Neural crest cell (in vitro differentiated cells): ENCODE measurements around the gene PHF8. TPM values are rescaled to one million over a fixed set of nuclear protein-coding genes. Genes with fewer than 3 reads are reported as not detected.

Experiments
- DNase-seq: peaks from one replicate; pipeline ENCODE4 v3.0.0; 2021; ENCODE audit warnings: low read depth, mixed read lengths, low spot score
- H3K27ac Mint-ChIP-seq: one replicate; pipeline ENCODE4 v1.8.0; 2021; ENCODE audit warnings: mild to moderate bottlenecking, mixed read lengths; ENCODE audit not compliant: unreplicated experiment
- H3K27me3 Mint-ChIP-seq: 2 replicates; pipeline ENCODE4 v1.8.0; 2021; ENCODE audit warnings: low read depth, mild to moderate bottlenecking, mixed read lengths
- H3K36me3 Mint-ChIP-seq: 2 replicates; pipeline ENCODE4 v1.8.0; 2021; ENCODE audit warnings: low read depth, mild to moderate bottlenecking, mixed read lengths
- H3K4me1 Mint-ChIP-seq: 2 replicates; pipeline ENCODE4 v1.8.0; 2021; ENCODE audit warnings: mixed read lengths
- H3K4me3 Mint-ChIP-seq: one replicate; pipeline ENCODE4 v1.8.0; 2021; ENCODE audit warnings: mild to moderate bottlenecking, mixed read lengths
- H3K9me3 Mint-ChIP-seq: 2 replicates; pipeline ENCODE4 v1.8.0; 2021; ENCODE audit warnings: mixed read lengths
- total RNA-seq: library from RNA; stranded (reverse); gene quantifications from 2 replicates; pipeline ENCODE4 v1.2.1, GENCODE V29; 2021
- TF ChIP-seq, protein P1 (sequence below): fragments of 200-600 bp; sonication (generic); conservative IDR thresholded peaks from 2 replicates; pipeline ENCODE4 v1.5.0; 2021; ENCODE audit warnings: antibody characterized with exemption, mild to moderate bottlenecking

PHF8 gene
- total RNA-seq, 1 donor from 2014 or later, result 38.1 TPM

DNA sequence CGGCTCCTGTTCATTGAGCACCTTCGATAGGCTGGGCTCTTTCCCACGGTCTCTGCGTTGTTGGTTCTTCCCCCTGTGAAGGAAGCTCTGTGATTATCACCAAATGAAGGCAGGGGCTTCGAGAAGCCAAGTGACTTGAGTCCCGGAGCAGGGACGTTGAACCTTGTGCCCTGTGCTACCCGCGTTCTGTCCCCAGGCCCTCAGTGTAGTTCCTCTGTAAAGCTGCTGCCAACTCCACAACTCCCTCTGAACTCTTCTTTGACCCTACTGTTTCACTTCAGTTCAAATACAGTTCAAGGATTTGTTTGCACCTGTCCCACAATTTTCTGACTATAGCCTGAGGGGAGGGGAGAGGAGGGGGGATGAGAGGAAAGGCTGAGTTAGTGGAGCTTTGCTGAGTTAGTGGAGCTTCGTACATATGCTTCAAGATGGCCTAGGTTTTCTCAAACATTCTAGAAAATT, 635 bp upstream of the PHF8 start:
- no peaks in the 10 kb centered on the region for H3K27me3 Mint-ChIP-seq
- TF ChIP-seq, protein P1, sequence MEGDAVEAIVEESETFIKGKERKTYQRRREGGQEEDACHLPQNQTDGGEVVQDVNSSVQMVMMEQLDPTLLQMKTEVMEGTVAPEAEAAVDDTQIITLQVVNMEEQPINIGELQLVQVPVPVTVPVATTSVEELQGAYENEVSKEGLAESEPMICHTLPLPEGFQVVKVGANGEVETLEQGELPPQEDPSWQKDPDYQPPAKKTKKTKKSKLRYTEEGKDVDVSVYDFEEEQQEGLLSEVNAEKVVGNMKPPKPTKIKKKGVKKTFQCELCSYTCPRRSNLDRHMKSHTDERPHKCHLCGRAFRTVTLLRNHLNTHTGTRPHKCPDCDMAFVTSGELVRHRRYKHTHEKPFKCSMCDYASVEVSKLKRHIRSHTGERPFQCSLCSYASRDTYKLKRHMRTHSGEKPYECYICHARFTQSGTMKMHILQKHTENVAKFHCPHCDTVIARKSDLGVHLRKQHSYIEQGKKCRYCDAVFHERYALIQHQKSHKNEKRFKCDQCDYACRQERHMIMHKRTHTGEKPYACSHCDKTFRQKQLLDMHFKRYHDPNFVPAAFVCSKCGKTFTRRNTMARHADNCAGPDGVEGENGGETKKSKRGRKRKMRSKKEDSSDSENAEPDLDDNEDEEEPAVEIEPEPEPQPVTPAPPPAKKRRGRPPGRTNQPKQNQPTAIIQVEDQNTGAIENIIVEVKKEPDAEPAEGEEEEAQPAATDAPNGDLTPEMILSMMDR, result no peak
- H3K27ac Mint-ChIP-seq, result peak overlapping the region; percentile 97
- peak overlapping the region; percentile 99 for H3K4me3 Mint-ChIP-seq
- no peaks in the 10 kb centered on the region for H3K9me3 Mint-ChIP-seq
- DNase-seq, result no peak
- H3K36me3 Mint-ChIP-seq, result peaks cover 3% of the 10 kb centered on the region
- H3K4me1 Mint-ChIP-seq, result peaks cover 27% of the 10 kb centered on the region

- peaks cover 3% of the 10 kb centered on the region for H3K36me3 Mint-ChIP-seq
- TF ChIP-seq, protein P1, result peak; percentile 22
- no peaks in the 10 kb centered on the region for H3K27me3 Mint-ChIP-seq
- H3K4me3 Mint-ChIP-seq, result peak overlapping the region; percentile 99
- no peaks in the 10 kb centered on the region for H3K9me3 Mint-ChIP-seq
- peaks cover 24% of the 10 kb centered on the region for H3K4me1 Mint-ChIP-seq
- DNase-seq, result no peak
- H3K27ac Mint-ChIP-seq, result peak overlapping the region; percentile 99
Observed at GRCh38 chrX:54043541-54044125, 640 bp downstream of the PHF8 start.

- Mint-ChIP-seq H3K27ac (peak overlapping the region; percentile 99), H3K4me3 (peak overlapping the region; percentile 99), H3K27me3 (no peaks in the 10 kb centered on the region), H3K36me3 (peaks cover 3% of the 10 kb centered on the region), H3K4me1 (peaks cover 24% of the 10 kb centered on the region), H3K9me3 (no peaks in the 10 kb centered on the region)
- TF ChIP-seq, protein P1, result no peak
- DNase-seq, result no peak
Observed at GRCh38 chrX:54043056-54043455, 1.2 kb downstream of the PHF8 start.

GRCh38 chrX:54042609-54043021, 1.7 kb downstream of the PHF8 start:
- no peaks in the 10 kb centered on the region for H3K27me3 Mint-ChIP-seq
- peak overlapping the region; percentile 43 for H3K27ac Mint-ChIP-seq
- TF ChIP-seq, protein P1, result peak; percentile 45
- peak overlapping the region; percentile 99 for H3K4me3 Mint-ChIP-seq
- DNase-seq, result peak; percentile 25
- peaks cover 3% of the 10 kb centered on the region for H3K36me3 Mint-ChIP-seq
- no peaks in the 10 kb centered on the region for H3K9me3 Mint-ChIP-seq
- peaks cover 24% of the 10 kb centered on the region for H3K4me1 Mint-ChIP-seq

GRCh38 chrX:54030329-54030728, 13.9 kb downstream of the PHF8 start:
- DNase-seq, result no peak
- no peak overlapping the region for H3K4me3 Mint-ChIP-seq
- no peaks in the 10 kb centered on the region for H3K27me3 Mint-ChIP-seq
- no peak overlapping the region for H3K27ac Mint-ChIP-seq
- H3K9me3 Mint-ChIP-seq, result peaks cover 9% of the 10 kb centered on the region
- TF ChIP-seq, protein P1, result no peak
- peaks cover 27% of the 10 kb centered on the region for H3K36me3 Mint-ChIP-seq
- peaks cover 6% of the 10 kb centered on the region for H3K4me1 Mint-ChIP-seq
